HepG2 (cell line): ENCODE results near the gene XK. TPM values are rescaled to one million over a fixed set of nuclear protein-coding genes. Genes with fewer than 3 reads are reported as not detected.

Source experiments
- ATAC-seq: fragments of 200-7000 bp; cut with Tn5 transposase; 3 replicates; pipeline ENCODE4 v1.9.1; 2020; ENCODE audit warnings: mild to moderate bottlenecking, moderate library complexity
- BruUV-seq: library from RNA; stranded (reverse); fragments of 400-500 nt; replicated peaks from 2 replicates; lab custom pipeline; 2021; lab: Mats Ljungman, UMichigan
- CTCF ChIA-PET: fragments of 300-600 bp; formaldehyde crosslinking; extraction: SDS; loops from one replicate; lab custom pipeline; 2021; ENCODE audit warnings: low total read pairs, inconsistent platforms, low intra/inter-chr PET ratio; lab: Yijun Ruan, JAX
- POLR2A ChIA-PET: fragments of 350-600 bp; sonication (Branson Sonifier 250); formaldehyde crosslinking; loops from one replicate; lab custom pipeline; 2020; ENCODE audit warnings: antibody characterized with exemption, inconsistent platforms; lab: Yijun Ruan, JAX
- DNase-seq: peaks from one replicate; pipeline ENCODE4 v3.0.0-alpha.2; 2015; ENCODE audit warnings: low spot score
- FAIRE-seq: peaks from 3 replicates; lab custom pipeline; 2011; peaks lifted over from hg19 to GRCh38; lab: Jason Lieb, UNC
- H2AFZ ChIP-seq: one replicate; pipeline ENCODE4 v1.6.1; 2011; ENCODE audit warnings: low read length, inconsistent platforms
- H3K27ac ChIP-seq: fragments of 300-600 bp; 3 replicates; pipeline ENCODE4 v1.8.0; 2011; ENCODE audit warnings: mixed run types, mild to moderate bottlenecking, mixed read lengths, low read length, inconsistent platforms; ENCODE audit not compliant: insufficient read depth; ENCODE audit errors: extremely low read length
- H3K27me3 ChIP-seq, 2 experiments: fragments of 200-600 bp in 1 of 2; 2 replicates in 1 of 2; 3 replicates in 1 of 2; pipeline versions ENCODE4 v1.6.0 to v1.8.0; 2011; ENCODE audit warnings: low read length in 2 of 2, mild to moderate bottlenecking in 2 of 2, moderate library complexity in 2 of 2, inconsistent platforms in 1 of 2; ENCODE audit not compliant: insufficient read depth in 2 of 2, control insufficient read depth in 1 of 2
- H3K36me3 ChIP-seq, 2 experiments: fragments of 200-600 bp in 1 of 2; replicated peaks in 1 of 2; 2 replicates in 1 of 2; 3 replicates in 1 of 2; pipeline versions ENCODE4 v1.5.1 to v1.8.0; 2011; ENCODE audit warnings: low read length in 2 of 2, inconsistent platforms in 1 of 2; ENCODE audit not compliant: insufficient read depth in 2 of 2, control insufficient read depth in 1 of 2
- H3K4me1 ChIP-seq: 2 replicates; pipeline ENCODE4 v1.5.1; 2012; ENCODE audit warnings: low read length, inconsistent platforms; ENCODE audit not compliant: insufficient read depth
- H3K4me2 ChIP-seq: 2 replicates; pipeline ENCODE4 v1.6.0; 2011; ENCODE audit warnings: low read depth, low read length, inconsistent platforms
- H3K4me3 ChIP-seq, 3 experiments: fragments of 200-600 bp in 1 of 3; sonication (generic), shearing (Covaris generic) in 1 of 3; replicated peaks in 1 of 3; 2 replicates each; pipeline ENCODE4 v1.5.1; 2011 to 2016; ENCODE audit warnings: low read length in 3 of 3, inconsistent platforms in 2 of 3, low read depth in 2 of 3, mild to moderate bottlenecking in 2 of 3, control low read depth in 1 of 3, mixed read lengths in 1 of 3; ENCODE audit not compliant: insufficient read depth in 1 of 3
- H3K79me2 ChIP-seq: one replicate; pipeline ENCODE4 v1.6.1; 2011; ENCODE audit warnings: low read length, inconsistent platforms; ENCODE audit not compliant: insufficient read depth
- H3K9ac ChIP-seq: 2 replicates; pipeline ENCODE4 v1.6.0; 2011; ENCODE audit warnings: mild to moderate bottlenecking, low read depth, low read length, inconsistent platforms; ENCODE audit not compliant: insufficient read depth
- H3K9me3 ChIP-seq: 2 replicates; pipeline ENCODE4 v1.5.1; 2012; ENCODE audit warnings: mild to moderate bottlenecking, low read length
- H4K20me1 ChIP-seq: 2 replicates; pipeline ENCODE4 v1.6.0; 2011; ENCODE audit warnings: inconsistent platforms, mild to moderate bottlenecking, low read length, moderate library complexity; ENCODE audit not compliant: insufficient read depth
- ATF3 ChIP-seq: sonication (generic); formaldehyde crosslinking; IDR thresholded peaks from 2 replicates; pipeline ENCODE4 v1.4.0; 2020; ENCODE audit warnings: missing genetic modification reagents
- ATRX ChIP-seq: sonication (generic); formaldehyde crosslinking; IDR thresholded peaks from 2 replicates; pipeline ENCODE4 v1.4.0; 2020; ENCODE audit warnings: missing genetic modification reagents, borderline replicate concordance
- BATF2 ChIP-seq: sonication (generic); formaldehyde crosslinking; IDR thresholded peaks from 2 replicates; pipeline ENCODE4 v1.8.0; 2022; ENCODE audit warnings: mild to moderate bottlenecking, missing genetic modification reagents, moderate library complexity
- CHD2 ChIP-seq: IDR thresholded peaks from 2 replicates; pipeline ENCODE4 v1.6.1; 2011; ENCODE audit warnings: low read depth, low read length, improper control_type of control experiment
- HCFC1 ChIP-seq: fragments of 150-350 bp; IDR thresholded peaks from 2 replicates; pipeline ENCODE4 v1.6.1; 2014; ENCODE audit warnings: low read depth, low read length
- HMGXB4 ChIP-seq, 2 experiments: sonication (generic) in 1 of 2; formaldehyde crosslinking in 1 of 2; IDR thresholded peaks; 2 replicates each; pipeline versions ENCODE4 v1.4.0 to v1.6.1; 2018 to 2020; ENCODE audit warnings: missing genetic modification reagents in 2 of 2, borderline replicate concordance in 1 of 2, low read depth in 1 of 2, mild to moderate bottlenecking in 1 of 2, missing biosample characterization in 1 of 2
- TCF7L2 ChIP-seq: IDR thresholded peaks from 2 replicates; pipeline ENCODE4 v1.6.1; 2011; ENCODE audit warnings: mild to moderate bottlenecking, low read depth, low read length, moderate library complexity
- ZFP37 ChIP-seq: sonication (generic); formaldehyde crosslinking; IDR thresholded peaks from 2 replicates; pipeline ENCODE4 v1.4.0; 2020; ENCODE audit warnings: missing genetic modification reagents, borderline replicate concordance
- ZNF367 ChIP-seq: sonication (generic); formaldehyde crosslinking; IDR thresholded peaks from 2 replicates; pipeline ENCODE4 v1.4.0; 2020; ENCODE audit warnings: missing genetic modification reagents, borderline replicate concordance
- ZNF414 ChIP-seq: sonication (generic); formaldehyde crosslinking; IDR thresholded peaks from 2 replicates; pipeline ENCODE4 v1.5.0; 2020; ENCODE audit warnings: missing genetic modification reagents
- ZNF576 ChIP-seq: sonication (generic); formaldehyde crosslinking; IDR thresholded peaks from 2 replicates; pipeline ENCODE4 v1.4.0; 2020; ENCODE audit warnings: mild to moderate bottlenecking, missing genetic modification reagents
- ZNF619 ChIP-seq: sonication (generic); formaldehyde crosslinking; IDR thresholded peaks from 2 replicates; pipeline ENCODE4 v1.4.0; 2020; ENCODE audit warnings: mild to moderate bottlenecking, missing genetic modification reagents
- in situ Hi-C: cut with HindIII; loops from 2 replicates; pipeline ENCODE4 v1.10.0; 2017; ENCODE audit warnings: low pct_unique_long_range_greater_than_20kb; ENCODE audit not compliant: extremely low pct_ligation_motif_present
- intact Hi-C: fragments of 100-400 bp; cut with micrococcal nuclease; formaldehyde crosslinking; loops from one replicate; pipeline ENCODE4 v1.10.0; 2022; ENCODE audit not compliant: unreplicated experiment
- polyA plus RNA-seq, 8 experiments: library from polyadenylated mRNA; depleted of rRNA in 3 of 8; stranded (reverse) in 7 of 8; unstranded in 1 of 8; fragments of >200 nt; fragmentation: Illumina TruSeq in 4 of 8; extraction: Trizol in 4 of 8; gene quantifications; 2 replicates each; pipeline versions ENCODE4 v1.2.1 to v1.2.3, GENCODE V29; 2011 to 2016; ENCODE audit warnings: low read depth in 4 of 8, missing spikeins in 1 of 8, mixed read lengths in 1 of 8; ENCODE audit not compliant: insufficient read depth in 1 of 8
- total RNA-seq, 5 experiments: library from RNA; depleted of rRNA; stranded (reverse); fragments of >200 nt; fragmentation: Illumina TruSeq; extraction: Trizol; gene quantifications; 2 replicates each; pipeline ENCODE4 v1.2.3, GENCODE V29; 2016; ENCODE audit warnings: low read depth in 1 of 5

Gene XK
- total and polyA plus RNA-seq, 2 of the 13 experiments (the other 11 are each of a cell fraction or from before 2014, with no cell fraction given): not detected

- no peak overlapping the region for H3K4me3 ChIP-seq
- no peak for ATAC-seq
- no peak overlapping the region for H3K4me2 ChIP-seq
- no peak overlapping the region for H3K9ac ChIP-seq
- no TSS peak for BruUV-seq
- H3K9me3 ChIP-seq: no peaks in the 10 kb centered on the region
- intact Hi-C loops: no loop called here
- H3K79me2 ChIP-seq: no peaks in the 10 kb centered on the region
- FAIRE-seq: no peak
- no peak overlapping the region for H2AFZ ChIP-seq
- H3K36me3 ChIP-seq: no peaks in the 10 kb centered on the region
- ChIA-PET POLR2A (no interaction called here), CTCF (no interaction called here)
- in situ Hi-C loops: no loop called here
- TF ChIP-seq TCF7L2: no peak
- no peak for TF ChIP-seq HMGXB4 (CRISPR knock-in tag; IDR thresholded peaks at IDR 0.05; ENCODE audit: borderline replicate concordance in 1 of 2, low read depth in 1 of 2)
- no peak for TF ChIP-seq HCFC1
- TF ChIP-seq ZNF414 (CRISPR knock-in tag): no peak
- TF ChIP-seq CHD2: no peak
- TF ChIP-seq BATF2 (CRISPR knock-in tag): no peak
- TF ChIP-seq ZNF367 (CRISPR knock-in tag): no peak
- no peak for TF ChIP-seq ATF3 (CRISPR knock-in tag)
- TF ChIP-seq ZFP37 (CRISPR knock-in tag): no peak
- TF ChIP-seq ATRX (CRISPR knock-in tag): no peak
- TF ChIP-seq ZNF576: no peak
- TF ChIP-seq ZNF619 (CRISPR knock-in tag): no peak
- no peaks in the 10 kb centered on the region for H4K20me1 ChIP-seq
- no peaks in the 10 kb centered on the region for H3K27me3 ChIP-seq
- no peaks in the 10 kb centered on the region for H3K4me1 ChIP-seq
- H3K27ac ChIP-seq: no peak overlapping the region
- no peak for DNase-seq
Measured at GRCh38 chrX:37752936-37753335, 67.3 kb downstream of the XK start.
